GM18909 (cell line): ENCODE data around the gene UMAD1.

Experiments used
- ATAC-seq: cut with Tn5 transposase; IDR thresholded peaks from one replicate; pipeline ENCODE4 v1.9.1; 2021; ENCODE audit warnings: mild to moderate bottlenecking; ENCODE audit not compliant: unreplicated experiment, poor library complexity

The UMAD1 gene

DNA sequence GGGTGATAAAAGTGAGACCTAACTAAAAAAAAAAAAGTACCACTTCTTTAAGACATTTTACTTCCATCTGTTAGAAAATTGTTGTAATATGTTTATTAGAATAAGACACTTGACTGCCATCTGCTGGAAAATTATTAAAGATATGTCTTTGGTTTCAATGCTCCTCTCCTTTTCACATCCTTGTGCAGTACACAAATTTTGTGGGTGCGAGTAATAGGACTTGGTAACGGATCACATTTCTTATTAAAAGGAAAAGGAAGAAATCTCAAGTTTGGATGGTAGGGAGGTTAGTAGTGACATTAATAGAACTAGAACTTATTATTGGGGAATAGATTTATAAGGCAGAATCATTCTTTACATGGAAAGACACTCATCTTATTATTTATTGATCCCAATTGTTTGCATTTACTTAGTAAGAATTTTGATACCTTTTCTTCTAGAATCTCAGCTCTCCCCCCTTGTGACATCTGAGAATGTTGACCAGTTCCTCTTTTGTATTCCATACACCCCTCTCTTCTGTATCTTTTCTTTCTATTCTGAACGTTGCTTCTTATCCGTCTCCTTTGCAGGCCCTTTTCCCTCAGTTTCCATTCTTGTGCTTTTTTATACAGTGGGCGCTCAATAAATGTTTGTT lies 120.9 kb downstream of the UMAD1 start:
- ATAC-seq = peak; percentile 38

DNA sequence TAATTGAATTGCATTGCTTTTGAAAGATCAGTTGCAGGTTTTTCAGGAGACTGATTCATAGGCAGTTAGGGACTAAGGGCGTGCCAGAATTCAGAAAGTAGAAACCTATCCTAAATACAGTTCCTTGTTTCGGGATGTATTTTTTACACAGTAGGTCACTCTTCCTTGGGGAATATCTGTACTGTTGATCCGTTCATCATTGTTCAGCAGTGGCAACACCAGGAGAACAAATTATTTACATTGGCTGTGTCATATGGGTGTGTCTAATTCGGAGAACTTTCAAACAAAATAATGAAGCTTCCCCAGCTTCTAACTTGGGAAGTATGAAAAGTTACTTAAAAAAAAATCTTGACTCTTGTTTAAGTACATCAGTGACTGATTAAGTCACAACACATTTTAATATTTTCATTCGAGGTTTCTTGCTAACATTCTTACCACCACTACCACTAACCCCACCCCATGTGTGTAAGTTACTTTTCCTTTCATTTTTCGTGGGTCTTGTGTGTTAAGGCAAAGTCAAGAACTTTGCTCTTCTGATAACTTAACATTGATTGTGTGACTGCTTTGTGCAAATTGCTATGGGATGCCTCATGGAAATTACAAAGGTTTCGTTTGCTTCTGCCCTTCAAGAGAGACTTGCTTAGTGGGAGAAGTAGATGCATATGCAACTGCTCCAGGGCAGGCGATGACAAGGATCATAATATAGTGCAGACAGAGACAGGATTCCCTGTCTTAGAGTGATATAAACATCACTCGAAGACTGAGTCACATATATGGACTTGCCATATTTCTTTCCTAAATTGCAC lies 121.6 kb downstream of the UMAD1 start:
- peak; percentile 64 for ATAC-seq

DNA sequence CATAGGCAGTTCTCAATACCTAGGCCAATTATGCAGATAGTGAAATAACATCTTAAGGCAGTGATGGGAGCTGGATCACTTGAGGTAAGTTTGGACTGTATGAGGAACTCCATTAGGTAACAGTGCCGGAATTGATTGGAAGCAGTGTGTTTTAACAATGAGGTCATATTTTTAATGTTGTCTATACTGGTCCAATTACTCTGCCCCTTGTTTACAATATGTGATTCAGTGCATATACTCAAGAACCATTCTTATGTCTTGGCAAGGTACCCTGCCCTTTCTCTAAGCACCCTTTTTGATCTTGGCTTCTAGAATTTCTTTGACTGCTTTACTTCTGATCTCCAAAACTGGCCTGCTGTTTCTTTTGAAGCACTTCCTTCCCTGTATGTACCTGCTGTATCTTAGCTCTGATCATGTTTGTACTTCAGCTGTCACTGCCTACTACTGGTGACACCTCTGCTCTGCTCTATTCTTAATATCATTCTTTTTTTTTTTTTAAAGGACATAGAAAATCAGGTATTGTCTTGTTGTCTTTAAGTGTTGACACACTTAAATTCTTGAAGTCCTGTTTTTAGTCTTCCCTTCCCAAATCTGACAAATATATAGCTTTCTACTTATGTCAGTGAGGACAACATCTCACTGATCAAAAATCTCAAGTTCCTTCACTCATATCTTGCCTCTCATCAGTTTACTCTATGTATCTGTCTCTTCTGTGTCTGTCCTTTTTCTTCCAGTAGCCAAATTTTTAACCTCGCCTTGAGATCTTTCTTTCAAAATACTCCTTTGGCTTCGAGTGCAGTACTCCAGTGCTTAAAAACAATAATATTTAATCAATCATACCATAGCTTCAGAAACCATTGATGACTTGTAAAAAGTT lies 124.2 kb downstream of the UMAD1 start:
- ATAC-seq = no peak

DNA sequence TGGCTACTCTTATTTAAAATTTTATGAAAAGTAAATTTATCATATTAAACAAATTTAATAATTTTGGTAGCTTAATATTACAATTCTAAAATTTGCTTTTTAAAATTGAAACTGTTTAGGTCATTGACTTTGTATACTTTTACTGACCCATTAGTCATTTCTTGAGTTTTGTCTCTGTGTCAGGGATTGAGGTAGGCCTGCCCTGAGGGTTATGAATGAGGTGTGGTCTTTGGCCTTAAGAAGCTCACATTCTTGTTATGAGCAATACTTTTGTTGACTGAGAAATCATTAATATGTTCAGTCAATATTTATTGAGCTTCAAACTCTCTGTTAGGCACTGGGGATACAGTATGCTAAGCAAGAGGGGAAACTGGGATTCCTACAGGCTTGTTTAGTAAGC lies 124.9 kb downstream of the UMAD1 start:
- peak; percentile 72 for ATAC-seq

DNA sequence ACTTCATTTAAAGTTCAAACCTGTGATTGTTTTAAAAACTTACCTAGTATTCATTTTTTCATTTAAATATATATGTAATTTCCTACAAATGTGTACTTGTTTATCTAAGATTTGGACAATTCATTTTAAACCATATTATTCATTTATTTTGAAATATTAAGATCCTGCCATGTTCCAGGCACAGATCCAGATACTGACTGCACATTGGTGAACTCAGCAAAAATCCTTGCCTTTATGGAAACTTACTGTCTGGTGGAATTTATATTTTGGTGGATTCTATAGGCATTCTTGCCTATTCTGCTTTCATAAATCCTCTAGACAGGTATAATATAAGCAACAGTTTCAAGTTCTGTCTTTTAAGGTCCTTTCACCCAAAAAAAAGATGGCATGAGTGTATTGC lies 126.1 kb downstream of the UMAD1 start:
- ATAC-seq = no peak

DNA sequence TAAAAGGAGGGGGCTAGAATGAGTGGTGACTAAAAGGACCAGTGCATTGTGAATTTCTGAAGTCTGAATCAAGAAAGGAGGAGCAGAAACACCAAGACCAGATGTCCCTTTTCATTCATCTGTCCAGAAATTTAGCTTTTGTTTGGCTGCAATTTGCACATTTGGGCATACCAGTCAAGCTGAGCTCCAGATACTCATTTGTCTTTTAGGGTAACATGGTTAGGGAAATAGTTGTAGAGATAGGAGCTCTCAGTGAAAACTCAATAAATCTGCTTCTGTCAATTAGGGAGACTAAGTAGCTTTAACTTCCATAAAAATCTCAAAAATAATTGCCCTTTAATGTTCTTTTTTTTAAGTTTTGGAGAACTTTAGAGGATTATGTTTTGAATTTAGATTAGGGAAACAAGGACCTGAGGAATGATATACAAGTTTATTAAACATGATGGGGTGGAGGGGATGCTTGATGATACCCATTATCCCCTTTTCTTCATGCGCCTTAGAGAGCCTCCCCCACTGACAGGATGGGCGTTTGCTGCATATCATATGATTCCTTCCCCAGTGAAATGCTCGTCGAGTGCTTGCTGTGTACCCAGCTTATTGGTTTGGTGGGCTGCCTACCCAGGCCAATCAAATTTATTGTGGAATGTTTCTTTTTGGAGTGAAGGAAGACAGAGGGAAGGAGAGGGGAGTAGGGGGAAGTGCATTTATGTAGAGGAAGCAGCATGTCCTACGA lies 128.6 kb downstream of the UMAD1 start:
- ATAC-seq = no peak

DNA sequence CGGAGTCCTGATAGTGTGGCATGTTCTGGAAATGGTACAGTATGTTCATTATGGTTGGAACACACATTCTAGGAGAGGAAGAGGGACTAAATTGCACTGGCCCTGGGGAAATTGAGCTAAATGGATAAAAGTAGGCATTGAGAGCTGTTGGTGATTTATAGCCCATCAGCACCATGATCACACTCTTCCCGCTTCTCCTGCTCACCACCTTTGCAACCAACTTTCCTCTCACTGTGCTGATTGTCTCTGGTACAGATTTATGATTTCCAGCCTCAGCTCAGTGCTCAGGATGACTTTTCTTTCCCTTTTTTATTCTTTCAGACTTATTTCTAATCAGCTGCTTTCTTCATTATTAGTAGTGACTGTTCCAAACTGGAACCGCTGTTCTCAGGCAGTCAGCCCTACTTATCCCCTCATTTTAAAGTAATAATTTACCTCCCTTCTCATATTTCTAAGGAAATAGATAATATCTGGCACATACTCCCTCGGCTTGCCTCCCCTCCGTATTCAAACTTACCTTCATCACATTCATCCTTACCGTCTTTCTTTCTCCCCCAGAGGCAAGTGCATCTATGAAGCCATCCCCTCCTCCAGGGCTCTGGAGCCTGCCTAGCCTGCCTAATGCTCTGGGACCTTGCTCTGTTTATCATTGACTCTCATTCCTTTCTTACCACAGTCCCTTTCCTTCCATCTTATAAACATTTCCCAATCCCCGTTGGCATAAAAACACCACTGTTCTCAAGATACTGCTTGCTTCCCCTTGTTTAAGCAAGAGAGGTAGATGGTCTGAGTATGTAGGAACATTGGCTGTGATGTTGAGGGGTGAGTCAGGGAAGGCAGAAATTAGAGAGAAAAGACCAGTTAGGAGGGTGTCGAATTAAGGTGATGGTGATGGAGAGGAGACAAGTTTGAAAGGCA lies 129.4 kb downstream of the UMAD1 start:
- ATAC-seq = no peak

DNA sequence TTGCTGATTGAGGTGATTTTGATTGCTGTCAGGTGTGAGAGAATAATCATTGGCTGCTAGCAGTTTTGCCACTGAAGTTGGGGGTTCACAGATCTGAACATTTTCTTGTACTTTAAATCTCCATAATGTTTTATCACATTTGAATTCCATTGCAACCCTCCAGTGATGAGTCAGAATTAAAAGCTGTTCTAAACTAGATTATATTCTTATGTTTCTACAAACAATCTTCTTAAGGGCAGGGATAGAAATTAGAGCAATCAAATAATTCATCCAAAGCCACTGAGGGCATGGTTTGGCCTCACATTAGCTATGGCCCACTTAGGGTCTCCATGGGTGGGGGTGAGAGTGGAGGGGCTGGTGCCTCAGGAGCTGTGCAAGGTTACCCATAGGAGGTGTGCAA lies 130.9 kb downstream of the UMAD1 start:
- ATAC-seq = no peak

DNA sequence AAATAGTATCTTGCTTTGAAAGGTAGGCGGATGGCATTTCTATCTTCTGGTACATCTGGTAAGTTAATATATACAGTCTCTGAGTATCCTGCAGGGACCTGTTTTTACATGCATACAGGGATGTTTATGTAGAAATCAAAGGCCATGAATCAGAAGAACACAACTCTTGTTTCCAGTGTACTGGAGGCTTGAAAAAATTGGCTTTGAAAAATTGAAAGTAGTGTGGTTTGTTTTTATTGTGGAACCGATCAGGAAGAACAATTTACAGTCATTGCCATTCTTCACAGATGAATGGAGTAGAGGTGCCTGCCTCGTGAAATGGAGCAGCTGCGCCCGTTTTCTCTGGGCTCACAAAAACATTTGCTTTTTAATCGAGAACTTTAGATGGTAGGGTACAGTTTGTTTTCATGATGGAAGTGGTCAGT lies 131.9 kb downstream of the UMAD1 start:
- ATAC-seq = peak; percentile 45

DNA sequence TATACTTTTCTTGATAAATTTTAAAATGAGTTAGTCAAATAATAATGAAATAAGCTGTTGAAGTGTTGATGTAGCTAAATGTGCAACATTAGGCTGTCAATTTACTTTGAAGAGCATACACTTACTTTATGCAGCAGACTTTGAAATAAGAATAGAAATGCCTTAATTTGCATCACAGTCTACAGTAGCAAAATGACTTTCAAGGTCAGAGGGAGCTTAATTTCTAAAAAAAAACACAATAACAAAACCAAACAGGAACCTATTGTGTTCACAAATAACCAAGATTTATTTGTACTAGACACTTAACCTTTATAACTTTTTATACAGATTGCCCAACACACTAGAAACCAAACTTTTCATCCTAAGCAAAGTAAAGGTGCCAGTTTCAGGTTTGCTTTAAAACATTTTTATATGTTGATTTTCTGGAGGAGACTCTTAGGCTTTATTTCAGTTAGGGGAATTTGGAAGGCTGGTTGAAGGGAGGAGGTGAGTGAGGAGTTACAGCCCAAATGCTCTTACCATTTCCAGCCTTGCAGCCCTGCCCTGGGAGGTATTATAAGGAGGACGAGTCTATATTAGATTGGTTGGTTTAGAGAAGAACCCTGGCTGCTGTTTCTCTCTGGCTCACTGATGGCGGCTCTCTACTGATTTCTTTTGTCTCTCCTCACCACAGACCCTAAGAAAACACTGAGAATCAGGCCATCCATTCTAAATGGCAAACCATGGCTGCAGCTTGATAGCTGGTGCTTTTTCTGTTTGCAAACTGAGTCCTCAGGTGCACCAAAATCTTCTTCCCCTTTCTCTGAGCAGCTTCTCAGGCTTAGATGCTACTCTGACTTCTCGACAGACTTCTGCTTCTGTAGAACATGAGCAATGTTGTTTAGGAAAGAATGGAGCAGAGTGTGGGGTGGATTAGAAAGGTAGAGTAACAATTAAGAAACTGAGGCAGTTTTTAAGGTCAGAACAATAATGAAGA lies 133.1 kb downstream of the UMAD1 start:
- ATAC-seq = peak; percentile 61

DNA sequence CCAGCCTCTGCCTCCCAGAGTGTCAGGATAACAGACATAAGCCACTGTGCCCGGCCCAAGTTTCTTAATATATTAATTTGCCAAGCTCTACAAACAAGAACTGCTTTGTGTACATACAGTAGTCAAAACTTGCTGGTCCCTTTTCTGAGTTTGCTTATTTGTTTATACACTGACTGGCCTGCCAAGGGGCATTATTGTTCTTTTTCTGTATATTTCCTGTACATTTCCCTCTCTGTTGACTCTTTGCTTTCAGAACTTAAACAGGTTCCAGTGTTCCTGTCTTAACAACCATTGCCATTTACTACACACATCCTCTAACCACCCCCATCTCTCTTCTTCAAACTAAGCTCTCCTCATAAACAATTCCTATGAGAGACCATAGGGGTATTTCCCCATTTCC lies 139.3 kb downstream of the UMAD1 start:
- no peak for ATAC-seq

DNA sequence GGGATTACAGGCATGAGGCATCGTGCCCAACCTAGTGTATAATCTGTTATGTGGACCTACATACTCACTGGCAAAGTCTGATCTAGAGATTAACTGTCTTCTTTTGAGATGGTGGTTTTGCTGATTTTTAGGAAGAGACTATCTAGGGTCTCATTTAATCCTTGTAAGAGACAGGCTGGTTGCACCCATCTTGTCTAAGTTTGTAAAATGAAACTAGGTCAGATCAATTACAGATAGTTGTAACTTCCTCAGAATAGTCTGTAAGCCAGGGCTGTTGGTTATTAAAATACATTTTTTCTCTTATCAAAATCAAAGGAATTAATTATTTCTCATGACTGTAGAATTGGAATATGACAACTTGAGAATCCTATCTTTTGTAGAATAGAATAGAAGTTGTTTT lies 142.4 kb downstream of the UMAD1 start:
- no peak for ATAC-seq

DNA sequence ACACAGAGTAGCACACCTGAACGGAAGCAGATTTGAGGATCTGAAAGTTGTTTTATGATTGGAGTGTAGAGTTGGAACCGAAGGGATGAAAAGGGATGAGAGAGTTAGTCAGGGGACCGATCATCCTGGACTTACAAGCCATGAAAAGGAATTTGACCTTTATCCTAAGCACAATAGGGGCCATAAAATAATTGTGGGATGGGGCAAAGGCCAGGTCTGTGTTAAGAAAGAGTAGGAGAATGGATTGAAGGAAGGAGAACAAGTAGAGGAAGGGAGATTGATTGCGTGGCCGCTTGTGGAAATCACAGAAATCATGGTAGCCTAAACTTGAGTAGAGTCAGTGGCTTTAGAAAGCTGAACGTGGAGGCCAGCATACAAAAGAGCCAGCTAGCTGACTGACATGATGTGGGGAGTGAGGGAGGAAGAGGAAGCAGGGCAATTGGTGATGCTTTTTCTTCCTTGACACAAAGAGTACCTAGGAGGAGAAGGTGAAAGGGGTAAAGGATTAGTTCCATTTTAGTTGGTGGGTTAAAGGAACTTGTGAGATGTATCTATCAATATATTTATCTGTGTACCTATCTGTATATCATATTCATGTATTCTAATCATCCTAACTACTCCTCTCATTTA lies 144.9 kb downstream of the UMAD1 start:
- ATAC-seq = no peak

DNA sequence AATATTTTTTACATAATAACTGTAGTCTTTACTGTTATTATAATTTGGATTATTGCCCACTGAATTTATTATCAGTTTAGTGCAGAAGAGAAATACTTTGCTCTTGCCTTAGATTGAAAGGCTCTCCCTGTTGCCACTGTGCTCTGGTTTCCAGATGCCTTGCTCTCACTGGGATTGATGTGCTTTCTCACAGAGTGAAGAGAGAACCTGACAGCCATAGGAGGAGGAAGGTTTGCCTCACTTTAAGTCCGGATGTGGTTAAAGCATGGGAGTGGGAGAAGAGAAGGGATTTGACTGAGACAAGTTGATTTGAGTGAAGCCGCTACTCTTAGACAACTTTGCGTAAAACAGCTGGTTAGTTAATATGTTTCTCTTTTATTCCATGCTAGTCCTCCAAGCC lies 146.0 kb downstream of the UMAD1 start:
- ATAC-seq = no peak

DNA sequence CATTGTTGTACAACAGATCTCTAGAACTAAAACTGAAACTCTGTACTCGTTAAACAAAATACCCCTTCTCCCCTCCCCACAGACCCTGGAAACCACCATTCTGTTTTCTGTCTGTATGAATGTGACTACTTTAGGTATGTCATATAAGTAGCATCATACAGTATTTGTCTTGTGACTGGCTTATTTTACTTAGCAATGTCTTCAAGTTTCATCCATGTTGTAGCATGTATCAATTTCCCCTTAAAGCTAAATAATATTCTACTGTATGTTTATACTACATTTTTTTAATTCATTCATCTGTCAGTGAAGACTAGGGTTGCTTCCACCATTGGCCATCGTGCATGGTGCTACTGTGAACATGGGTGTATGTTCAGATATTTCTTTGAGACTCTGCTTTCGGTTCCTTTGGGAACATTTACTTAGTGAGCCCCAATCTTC lies 149.0 kb downstream of the UMAD1 start:
- peak; percentile 80 for ATAC-seq

DNA sequence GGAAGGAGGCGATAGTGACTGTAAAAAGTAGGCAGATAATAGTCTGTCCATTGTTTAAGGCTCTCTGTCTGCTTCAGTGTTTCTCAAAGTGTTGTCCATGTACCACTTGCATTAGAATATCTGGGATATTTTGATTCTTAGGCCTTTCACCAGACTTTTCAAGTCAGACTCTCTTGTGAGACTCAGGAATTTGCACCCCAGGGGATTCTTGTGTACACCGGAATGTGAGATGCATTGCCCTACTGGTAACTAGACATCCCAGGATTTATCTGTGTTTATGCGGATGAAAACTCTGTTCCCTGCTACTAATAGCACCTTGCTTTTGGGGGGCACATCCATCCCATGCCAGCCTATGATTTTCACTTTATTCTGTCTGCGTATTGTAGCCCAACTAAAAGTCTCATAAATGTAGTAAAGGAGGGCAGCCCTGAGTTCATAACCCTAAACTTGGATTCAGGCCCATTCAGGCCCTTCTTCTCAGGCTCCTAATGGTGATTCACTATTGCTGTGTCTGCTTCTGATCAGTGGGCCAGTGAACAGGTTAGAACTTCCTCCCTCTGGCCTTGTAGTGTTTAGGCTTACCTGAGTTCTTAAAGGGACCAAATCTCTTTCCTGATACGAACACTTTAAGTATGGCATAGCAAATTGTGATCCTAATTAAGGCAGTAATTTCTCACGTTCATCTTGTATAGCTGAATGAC lies 149.6 kb downstream of the UMAD1 start:
- ATAC-seq = no peak

DNA sequence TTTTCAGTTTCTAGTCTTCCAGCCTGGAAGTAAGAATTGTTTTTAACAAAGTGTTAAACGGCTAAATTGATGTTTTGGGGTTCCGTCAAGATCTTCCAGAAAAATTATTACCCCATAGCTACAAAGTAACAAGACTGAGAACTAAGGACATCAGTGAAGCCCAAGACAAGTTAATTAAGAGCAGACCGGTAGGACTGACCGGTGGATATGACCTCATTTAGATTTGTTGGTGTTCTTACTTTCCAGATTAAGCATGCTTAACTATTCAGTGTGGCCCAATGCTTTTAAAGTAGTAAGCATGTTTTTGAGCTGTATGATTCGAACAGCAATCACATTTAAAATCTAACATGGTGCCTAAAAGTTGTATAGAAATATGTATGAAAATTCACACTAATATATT lies 151.0 kb downstream of the UMAD1 start:
- ATAC-seq = no peak
